ENCODE results near the gene PCNX4. TPM values are rescaled to one million over a fixed set of nuclear protein-coding genes. Genes with fewer than 3 reads are reported as not detected.

PCNX4 gene
- total and polyA plus RNA-seq, 7 experiments from 2014 or later: 17.2 to 48.2 (median 36.4) TPM

GRCh38 chr14:60165547-60165876, 73.8 kb downstream of the PCNX4 start:
- peak overlapping the region; percentile 85 for H3K4me3 ChIP-seq (ENCODE audit: low read length)
- intact Hi-C loops (cut with micrococcal nuclease): loop anchor here (1.0 to 10.0 kb wide), 5 partner anchors 83 to 1741 kb away; partner anchors contain the start of genes PPM1A (in 2 of the 2), JKAMP (in 1 of the 2), KIAA0586 (in 1 of the 2) and L3HYPDH (in 1 of the 2)
- no peaks in the 10 kb centered on the region for H3K9me3 Mint-ChIP-seq

GRCh38 chr14:60166142-60166541, 74.4 kb downstream of the PCNX4 start:
- Mint-ChIP-seq H3K4me3 (peak overlapping the region; percentile 82 to 99 (median 87)), H3K9me3 (no peaks in the 10 kb centered on the region), H3K27ac (peak overlapping the region; percentile 87 to 99 (median 95)), H3K27me3 (no peaks in the 10 kb centered on the region), H3K36me3 (peaks cover 0 to 7% (median 0%) of the 10 kb centered on the region in 5 donors), H3K4me1 (peaks cover 21 to 45% (median 40%) of the 10 kb centered on the region in 7 donors)
- Histone ChIP-seq H3K4me1 (ENCODE audit: control insufficient read depth in 2 of 2, insufficient read depth in 2 of 2, low read length in 2 of 2) (peaks cover 20 to 25% of the 10 kb centered on the region in 2 donors), H3K27ac (ENCODE audit: low read depth, low read length) (peak overlapping the region; percentile 90), H3K4me3 (ENCODE audit: low read length) (peak overlapping the region; percentile 85), H3K27me3 (ENCODE audit: control insufficient read depth in 2 of 2, insufficient read depth in 2 of 2, low read length in 2 of 2) (no peaks in the 10 kb centered on the region), H3K36me3 (ENCODE audit: control insufficient read depth in 2 of 3, insufficient read depth in 3 of 3, low read length in 3 of 3) (peaks cover 0 to 5% (median 0%) of the 10 kb centered on the region in 3 experiments), H3K9me3 (ENCODE audit: control insufficient read depth in 2 of 3, low read length in 3 of 3) (no peaks in the 10 kb centered on the region)
- DNase-seq: peak in 2 of 9 donors; percentile 6 to 12
- POLR2A ChIA-PET: interaction anchor here (0.6 to 4.2 kb wide), 7 partner anchors 13 to 82 kb away, joined by 3 to 46 read pairs (median 14); partner anchors contain the start of genes PCNX4 and PPM1A
- intact Hi-C loops (cut with micrococcal nuclease): loop anchor here in 1 of 2 donors (5.0 to 10.0 kb wide), 2 partner anchors 684 to 1741 kb away; partner anchors contain the start of genes JKAMP, KIAA0586, L3HYPDH and TIMM9
- CTCF ChIA-PET: interaction anchor here (0.6 to 2.0 kb wide), 7 partner anchors 12 to 201 kb away, joined by 3 to 12 read pairs (median 3); no protein-coding TSS in a partner anchor
- no peak for ATAC-seq

More at GRCh38 chr14:60165547-60165876, 73.8 kb downstream of the PCNX4 start:
- Histone ChIP-seq H3K36me3 (ENCODE audit: control insufficient read depth in 2 of 3, insufficient read depth in 3 of 3, low read length in 3 of 3) (peaks cover 0 to 5% (median 0%) of the 10 kb centered on the region in 3 experiments), H3K27me3 (ENCODE audit: control insufficient read depth in 2 of 2, insufficient read depth in 2 of 2, low read length in 2 of 2) (no peaks in the 10 kb centered on the region), H3K4me1 (ENCODE audit: control insufficient read depth in 2 of 2, insufficient read depth in 2 of 2, low read length in 2 of 2) (peaks cover 20 to 25% of the 10 kb centered on the region in 2 donors), H3K27ac (ENCODE audit: low read depth, low read length) (peak overlapping the region; percentile 90), H3K9me3 (ENCODE audit: control insufficient read depth in 2 of 3, low read length in 3 of 3) (no peaks in the 10 kb centered on the region)
- no peaks in the 10 kb centered on the region for H3K27me3 Mint-ChIP-seq
- ATAC-seq (peak; percentile 2), DNase-seq (no peak)
- H3K27ac Mint-ChIP-seq: peak overlapping the region; percentile 87 to 99 (median 95)
- peaks cover 22 to 50% (median 42%) of the 10 kb centered on the region in 7 donors for H3K4me1 Mint-ChIP-seq
- POLR2A ChIA-PET: interaction anchor here (0.6 to 4.2 kb wide), 14 partner anchors 12 to 971 kb away, joined by 3 to 46 read pairs (median 4); partner anchors contain the start of genes PCNX4 and PPM1A
- H3K36me3 Mint-ChIP-seq: peaks cover 0 to 9% (median 0%) of the 10 kb centered on the region in 5 donors
- CTCF ChIA-PET: interaction anchor here (0.6 to 2.0 kb wide), 9 partner anchors 12 to 572 kb away, joined by 3 to 12 read pairs (median 4); no protein-coding TSS in a partner anchor
- H3K4me3 Mint-ChIP-seq: peak overlapping the region; percentile 82 to 99 (median 87)

DNA sequence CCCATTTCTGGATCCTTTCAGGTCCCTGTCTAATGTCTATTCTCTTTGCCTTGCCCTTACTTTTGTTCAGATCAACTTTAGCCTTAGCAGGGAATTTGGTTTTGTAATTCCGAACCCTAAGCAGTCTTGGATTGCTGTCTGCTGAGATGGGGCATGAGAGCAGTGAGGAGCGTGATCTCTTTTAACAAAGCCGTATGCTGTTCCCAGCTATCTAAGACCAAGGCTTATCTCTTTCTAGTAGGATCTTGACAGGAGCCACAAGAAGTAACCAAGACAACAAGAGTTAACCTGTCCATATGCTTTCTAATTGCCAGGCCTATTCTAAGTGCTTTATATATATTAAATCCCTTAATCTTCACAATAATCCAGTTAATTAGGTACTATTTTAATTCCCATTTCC, 78.0 kb downstream of the PCNX4 start:
- no peaks in the 10 kb centered on the region for H3K27me3 ChIP-seq (ENCODE audit: control insufficient read depth in 2 of 2, insufficient read depth in 2 of 2, low read length in 2 of 2)
- H3K9me3 ChIP-seq (ENCODE audit: control insufficient read depth in 2 of 3, low read length in 3 of 3): no peaks in the 10 kb centered on the region
- no peaks in the 10 kb centered on the region for H3K36me3 Mint-ChIP-seq
- H3K27ac ChIP-seq (ENCODE audit: low read depth, low read length): no peak overlapping the region
- peaks cover 0 to 6% (median 0%) of the 10 kb centered on the region in 5 donors for H3K27me3 Mint-ChIP-seq
- CTCF ChIA-PET: interaction anchor here (0.7 to 1.2 kb wide), 2 partner anchors 105 to 205 kb away, joined by 3 to 4 read pairs; no protein-coding TSS in a partner anchor
- no peak overlapping the region for H3K4me3 Mint-ChIP-seq
- H3K4me1 ChIP-seq (ENCODE audit: control insufficient read depth in 2 of 2, insufficient read depth in 2 of 2, low read length in 2 of 2): peaks cover 11 to 13% of the 10 kb centered on the region in 2 donors
- no peaks in the 10 kb centered on the region for H3K9me3 Mint-ChIP-seq
- ATAC-seq (no peak), DNase-seq (no peak)
- intact Hi-C loops (cut with micrococcal nuclease): loop anchor here in 1 of 2 donors (5.0 to 10.0 kb wide), 2 partner anchors 687 to 1745 kb away; partner anchors contain the start of genes JKAMP, KIAA0586, L3HYPDH and TIMM9
- POLR2A ChIA-PET: no interaction called here
- H3K36me3 ChIP-seq (ENCODE audit: control insufficient read depth in 2 of 3, insufficient read depth in 3 of 3, low read length in 3 of 3): peaks cover 0 to 4% (median 0%) of the 10 kb centered on the region in 3 experiments
- H3K4me3 ChIP-seq (ENCODE audit: low read length): no peak overlapping the region
- no peak overlapping the region for H3K27ac Mint-ChIP-seq
- H3K4me1 Mint-ChIP-seq: peaks cover 11 to 15% (median 13%) of the 10 kb centered on the region in 7 donors

DNA sequence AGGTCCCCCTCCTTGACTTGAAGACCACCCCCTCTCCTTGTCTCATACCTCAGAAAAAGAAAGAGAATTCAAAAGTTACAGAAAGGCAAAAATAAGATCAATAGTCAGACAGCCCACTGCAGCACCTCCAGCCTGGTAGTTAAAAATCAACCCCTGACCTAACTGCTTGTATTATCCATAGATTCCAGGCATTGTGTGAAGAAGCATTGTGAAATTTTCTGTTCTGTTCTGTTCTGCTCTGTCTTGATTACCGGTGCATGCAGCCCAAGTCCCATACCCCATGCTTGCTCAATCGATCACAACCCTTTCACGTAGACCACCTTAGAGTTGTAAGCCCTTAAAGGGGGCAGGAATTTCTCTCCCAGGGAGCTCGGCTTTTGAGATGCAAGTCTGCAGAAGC, 79.2 kb downstream of the PCNX4 start:
- Mint-ChIP-seq H3K27ac (no peak overlapping the region), H3K4me1 (peaks cover 8 to 10% (median 8%) of the 10 kb centered on the region in 7 donors), H3K4me3 (no peak overlapping the region), H3K36me3 (no peaks in the 10 kb centered on the region), H3K27me3 (peaks cover 0 to 9% (median 7%) of the 10 kb centered on the region in 5 donors), H3K9me3 (peaks cover 0 to 2% (median 0%) of the 10 kb centered on the region in 11 donors)
- ATAC-seq (no peak), DNase-seq (no peak)
- intact Hi-C loops (cut with micrococcal nuclease): no loop called here
- Histone ChIP-seq H3K4me3 (ENCODE audit: low read length) (no peak overlapping the region), H3K27me3 (ENCODE audit: control insufficient read depth in 2 of 2, insufficient read depth in 2 of 2, low read length in 2 of 2) (no peaks in the 10 kb centered on the region), H3K36me3 (ENCODE audit: control insufficient read depth in 2 of 3, insufficient read depth in 3 of 3, low read length in 3 of 3) (no peaks in the 10 kb centered on the region), H3K4me1 (ENCODE audit: control insufficient read depth in 2 of 2, insufficient read depth in 2 of 2, low read length in 2 of 2) (peaks cover 6 to 8% of the 10 kb centered on the region in 2 donors), H3K9me3 (ENCODE audit: control insufficient read depth in 2 of 3, low read length in 3 of 3) (no peaks in the 10 kb centered on the region), H3K27ac (ENCODE audit: low read depth, low read length) (no peak overlapping the region)
- ChIA-PET POLR2A (no interaction called here), CTCF (interaction anchor here (0.9 kb wide), 1 partner anchor 16 kb away, joined by 3 read pairs; no protein-coding TSS in a partner anchor)

DNA sequence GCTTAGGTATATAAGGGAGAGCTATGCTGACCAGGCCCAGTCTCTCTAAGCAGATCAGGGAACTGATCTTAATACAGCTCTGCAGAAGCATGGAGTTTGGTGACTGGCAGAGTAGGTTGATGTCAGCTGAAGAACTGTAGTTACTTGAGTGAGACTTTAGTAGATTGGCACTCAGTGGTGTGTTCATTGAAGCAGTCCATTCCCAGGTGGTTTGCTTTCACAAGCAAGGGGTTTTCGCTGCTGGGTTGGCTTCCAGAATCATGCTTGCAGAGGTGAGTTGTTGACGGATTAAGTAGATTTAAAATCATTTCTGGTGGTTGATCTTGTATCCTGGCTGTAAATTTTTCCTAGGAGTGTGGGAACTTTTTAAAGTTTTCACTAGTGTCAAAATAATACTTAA, 80.0 kb downstream of the PCNX4 start:
- Mint-ChIP-seq H3K36me3 (no peaks in the 10 kb centered on the region), H3K27me3 (peaks cover 0 to 9% (median 7%) of the 10 kb centered on the region in 5 donors), H3K27ac (no peak overlapping the region), H3K9me3 (peaks cover 0 to 2% (median 0%) of the 10 kb centered on the region in 11 donors), H3K4me3 (no peak overlapping the region), H3K4me1 (peaks cover under 1 to 4% (median under 1%) of the 10 kb centered on the region in 7 donors)
- H3K4me3 ChIP-seq (ENCODE audit: low read length): no peak overlapping the region
- H3K36me3 ChIP-seq (ENCODE audit: control insufficient read depth in 2 of 3, insufficient read depth in 3 of 3, low read length in 3 of 3): no peaks in the 10 kb centered on the region
- DNase-seq: no peak
- ChIA-PET CTCF (interaction anchor here (0.8 to 1.4 kb wide), 3 partner anchors 14 to 206 kb away, joined by 3 to 4 read pairs (median 4); no protein-coding TSS in a partner anchor), POLR2A (no interaction called here)
- no peaks in the 10 kb centered on the region for H3K9me3 ChIP-seq (ENCODE audit: control insufficient read depth in 2 of 3, low read length in 3 of 3)
- intact Hi-C loops (cut with micrococcal nuclease): no loop called here
- no peaks in the 10 kb centered on the region for H3K27me3 ChIP-seq (ENCODE audit: control insufficient read depth in 2 of 2, insufficient read depth in 2 of 2, low read length in 2 of 2)
- H3K4me1 ChIP-seq (ENCODE audit: control insufficient read depth in 2 of 2, insufficient read depth in 2 of 2, low read length in 2 of 2): peaks cover 0 to under 1% of the 10 kb centered on the region in 2 donors
- no peak overlapping the region for H3K27ac ChIP-seq (ENCODE audit: low read depth, low read length)
- ATAC-seq: no peak

GRCh38 chr14:60174352-60175254, 82.9 kb downstream of the PCNX4 start:
- Histone ChIP-seq H3K36me3 (ENCODE audit: control insufficient read depth in 2 of 3, insufficient read depth in 3 of 3, low read length in 3 of 3) (no peaks in the 10 kb centered on the region), H3K27ac (ENCODE audit: low read depth, low read length) (no peak overlapping the region), H3K4me1 (ENCODE audit: control insufficient read depth in 2 of 2, insufficient read depth in 2 of 2, low read length in 2 of 2) (no peaks in the 10 kb centered on the region), H3K9me3 (ENCODE audit: control insufficient read depth in 2 of 3, low read length in 3 of 3) (no peaks in the 10 kb centered on the region), H3K4me3 (ENCODE audit: low read length) (no peak overlapping the region), H3K27me3 (ENCODE audit: control insufficient read depth in 2 of 2, insufficient read depth in 2 of 2, low read length in 2 of 2) (no peaks in the 10 kb centered on the region)
- H3K27me3 Mint-ChIP-seq: peaks cover under 1 to 9% (median 7%) of the 10 kb centered on the region in 5 donors
- DNase-seq: no peak
- ATAC-seq: no peak
- no peak overlapping the region for H3K4me3 Mint-ChIP-seq
- ChIA-PET CTCF (interaction anchor here (0.5 kb wide), 1 partner anchor 94 kb away, joined by 5 read pairs; no protein-coding TSS in a partner anchor), POLR2A (no interaction called here)
- H3K4me1 Mint-ChIP-seq: peaks cover 0 to 4% (median 0%) of the 10 kb centered on the region in 7 donors
- peaks cover 0 to 6% (median 2%) of the 10 kb centered on the region in 11 donors for H3K9me3 Mint-ChIP-seq
- H3K36me3 Mint-ChIP-seq: no peaks in the 10 kb centered on the region
- intact Hi-C loops (cut with micrococcal nuclease): no loop called here
- H3K27ac Mint-ChIP-seq: peak overlapping the region in 1 of 9 donors; percentile 50
